HG02970 (cell line): ENCODE data around the gene PRDX1.
A peak's percentile ranks its signal among the peaks of the same experiment; 100 is the strongest.

ENCODE experiments used
- ATAC-seq: cut with Tn5 transposase; IDR thresholded peaks from one replicate; pipeline ENCODE4 v1.9.1; 2021; ENCODE audit warnings: mild to moderate bottlenecking, moderate library complexity, moderate number of reproducible peaks; ENCODE audit not compliant: unreplicated experiment, low FRiP score

The PRDX1 gene

GRCh38 chr1:45521413-45522323 lies at the start of gene PRDX1:
Gene PRDX1, minus strand, starts transcription at chr1:45521884. Its CDS starts 2,841 bp downstream, at chr1:45519043.
- peak; percentile 81 for ATAC-seq

GRCh38 chr1:45570631-45571030 lies 48.9 kb upstream of the PRDX1 start:
- no peak for ATAC-seq

GRCh38 chr1:45569962-45570581 lies 48.4 kb upstream of the PRDX1 start:
- no peak for ATAC-seq

GRCh38 chr1:45569571-45569961 lies 47.9 kb upstream of the PRDX1 start:
- no peak for ATAC-seq

- no peak for ATAC-seq
These were observed 46.7 kb upstream of the PRDX1 start for GRCh38 chr1:45568421-45568820.

- no peak for ATAC-seq
These were observed 46.2 kb upstream of the PRDX1 start for GRCh38 chr1:45567911-45568310.

- no peak for ATAC-seq
These were observed 45.0 kb upstream of the PRDX1 start for GRCh38 chr1:45566722-45567121.

- ATAC-seq, result no peak
These were observed 42.2 kb upstream of the PRDX1 start for GRCh38 chr1:45563843-45564242.

GRCh38 chr1:45557422-45557944 lies 35.8 kb upstream of the PRDX1 start:
- no peak for ATAC-seq

- ATAC-seq, result no peak
These were observed 32.5 kb upstream of the PRDX1 start for GRCh38 chr1:45554198-45554597.

- no peak for ATAC-seq
These were observed 30.6 kb upstream of the PRDX1 start for GRCh38 chr1:45552331-45552730.

- no peak for ATAC-seq
These were observed 30.0 kb upstream of the PRDX1 start for GRCh38 chr1:45551684-45552083.

- ATAC-seq, result peak; percentile 76
These were observed 29.0 kb upstream of the PRDX1 start, which contains the start of gene AKR1A1 for GRCh38 chr1:45550401-45551351. Gene AKR1A1, plus strand, starts transcription at chr1:45550826. Its CDS starts 10,969 bp downstream, at chr1:45561795.

GRCh38 chr1:45545553-45546310 lies 24.0 kb upstream of the PRDX1 start:
- no peak for ATAC-seq

- no peak for ATAC-seq
These were observed 23.4 kb upstream of the PRDX1 start for GRCh38 chr1:45545019-45545493.

- ATAC-seq, result no peak
These were observed 22.8 kb upstream of the PRDX1 start for GRCh38 chr1:45544530-45544929.

- ATAC-seq, result no peak
These were observed 22.1 kb upstream of the PRDX1 start for GRCh38 chr1:45543581-45544417.

GRCh38 chr1:45542591-45542990 lies 20.9 kb upstream of the PRDX1 start:
- ATAC-seq, result no peak

- no peak for ATAC-seq
These were observed 19.5 kb upstream of the PRDX1 start for GRCh38 chr1:45541193-45541592.
